Nephron (organoid): ENCODE data around the gene MPP1.

ENCODE experiments used
- H3K27ac Mint-ChIP-seq, 3 experiments: 2 replicates each; pipeline ENCODE4 v1.8.0; 2020; ENCODE audit warnings: mixed read lengths in 3 of 3, mild to moderate bottlenecking in 2 of 3, moderate library complexity in 1 of 3
- H3K27me3 Mint-ChIP-seq: 2 replicates; pipeline ENCODE4 v1.8.0; 2021; ENCODE audit warnings: low read depth, mild to moderate bottlenecking, moderate library complexity, mixed read lengths
- H3K36me3 Mint-ChIP-seq: 2 replicates; pipeline ENCODE4 v1.8.0; 2020; ENCODE audit warnings: low read depth, mixed read lengths
- H3K4me1 Mint-ChIP-seq: 2 replicates; pipeline ENCODE4 v1.8.0; 2020; ENCODE audit warnings: mixed read lengths
- H3K4me3 Mint-ChIP-seq, 3 experiments: 2 replicates each; pipeline ENCODE4 v1.8.0; 2020; ENCODE audit warnings: mild to moderate bottlenecking in 3 of 3, mixed read lengths in 3 of 3, moderate library complexity in 2 of 3
- H3K9me3 Mint-ChIP-seq: 2 replicates; pipeline ENCODE4 v1.8.0; 2020; ENCODE audit warnings: mixed read lengths
- TF ChIP-seq, protein P1 (sequence below), 3 experiments: fragments of 200-600 bp; sonication (generic); IDR thresholded peaks; one replicate each; pipeline ENCODE4 v1.5.0; 2021; ENCODE audit warnings: antibody characterized with exemption in 3 of 3; ENCODE audit not compliant: unreplicated experiment in 3 of 3

MPP1 gene

DNA sequence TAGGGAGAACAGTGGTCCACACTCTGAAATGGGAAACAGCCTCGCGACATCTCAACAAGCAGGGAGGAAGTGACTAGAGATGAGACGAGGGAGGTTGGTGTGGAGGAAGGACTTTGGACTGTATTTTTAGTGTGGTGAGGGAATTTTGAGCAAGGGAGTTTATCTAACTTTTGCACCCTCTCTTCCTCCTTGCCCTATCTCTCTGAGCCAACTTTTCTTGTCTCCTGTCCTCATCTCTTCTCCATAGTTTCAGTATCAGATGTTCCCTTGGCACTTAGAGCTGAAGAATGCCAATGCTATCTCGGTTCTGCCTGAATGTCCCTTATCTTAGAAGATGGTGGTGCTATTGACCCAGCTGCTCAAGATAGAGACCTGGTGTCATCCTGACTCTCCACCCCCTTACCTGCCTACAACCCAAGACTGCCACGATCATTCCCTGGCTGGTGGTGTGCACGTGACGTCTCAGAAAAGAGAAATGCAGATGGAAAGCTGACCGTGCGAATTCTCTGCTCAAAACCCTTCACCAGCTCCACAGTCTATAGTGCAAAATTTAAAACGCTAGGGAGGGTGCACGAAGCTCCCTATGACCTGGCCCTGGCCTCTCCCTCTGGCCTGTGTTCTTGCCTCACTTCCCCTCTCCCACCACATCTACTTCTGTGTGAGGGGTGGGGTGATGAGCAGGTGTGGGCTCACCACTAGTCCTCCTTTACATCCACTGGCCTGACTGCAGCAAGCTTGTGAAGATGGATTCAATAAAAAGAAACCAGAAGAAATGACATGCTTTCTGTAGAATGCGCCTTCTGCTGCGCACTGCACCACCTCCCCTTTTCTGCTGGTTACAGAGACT lies 20.9 kb downstream of the MPP1 start:
- H3K27me3 Mint-ChIP-seq, result no peaks in the 10 kb centered on the region
- no peak overlapping the region for H3K4me3 Mint-ChIP-seq
- peaks cover 12% of the 10 kb centered on the region for H3K9me3 Mint-ChIP-seq
- peaks cover 22% of the 10 kb centered on the region for H3K36me3 Mint-ChIP-seq
- TF ChIP-seq, protein P1, sequence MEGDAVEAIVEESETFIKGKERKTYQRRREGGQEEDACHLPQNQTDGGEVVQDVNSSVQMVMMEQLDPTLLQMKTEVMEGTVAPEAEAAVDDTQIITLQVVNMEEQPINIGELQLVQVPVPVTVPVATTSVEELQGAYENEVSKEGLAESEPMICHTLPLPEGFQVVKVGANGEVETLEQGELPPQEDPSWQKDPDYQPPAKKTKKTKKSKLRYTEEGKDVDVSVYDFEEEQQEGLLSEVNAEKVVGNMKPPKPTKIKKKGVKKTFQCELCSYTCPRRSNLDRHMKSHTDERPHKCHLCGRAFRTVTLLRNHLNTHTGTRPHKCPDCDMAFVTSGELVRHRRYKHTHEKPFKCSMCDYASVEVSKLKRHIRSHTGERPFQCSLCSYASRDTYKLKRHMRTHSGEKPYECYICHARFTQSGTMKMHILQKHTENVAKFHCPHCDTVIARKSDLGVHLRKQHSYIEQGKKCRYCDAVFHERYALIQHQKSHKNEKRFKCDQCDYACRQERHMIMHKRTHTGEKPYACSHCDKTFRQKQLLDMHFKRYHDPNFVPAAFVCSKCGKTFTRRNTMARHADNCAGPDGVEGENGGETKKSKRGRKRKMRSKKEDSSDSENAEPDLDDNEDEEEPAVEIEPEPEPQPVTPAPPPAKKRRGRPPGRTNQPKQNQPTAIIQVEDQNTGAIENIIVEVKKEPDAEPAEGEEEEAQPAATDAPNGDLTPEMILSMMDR (IDR thresholded peaks at IDR 0.05; ENCODE audit: unreplicated experiment in 3 of 3), result no peak
- peaks cover under 1% of the 10 kb centered on the region for H3K4me1 Mint-ChIP-seq
- H3K27ac Mint-ChIP-seq, result no peak overlapping the region

DNA sequence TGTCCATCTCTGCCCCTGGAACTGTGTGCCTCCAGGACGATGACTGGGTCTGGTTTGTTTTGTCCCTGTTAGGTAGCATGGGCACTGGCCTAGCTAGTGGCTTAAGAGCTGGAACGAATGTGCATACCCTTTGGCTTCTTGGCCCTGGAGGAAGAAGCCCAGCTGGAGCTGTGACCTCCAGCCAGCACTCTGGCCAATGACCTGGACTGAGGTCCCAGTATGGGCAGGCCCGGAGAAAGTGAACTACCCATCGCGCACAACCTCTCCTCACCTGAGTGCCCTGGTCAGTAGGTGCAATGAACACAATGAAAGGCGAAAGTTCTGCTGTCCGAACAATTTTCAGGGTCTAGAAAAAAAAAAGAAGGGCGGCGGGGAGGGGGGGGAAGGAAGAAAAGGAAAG lies 24.3 kb downstream of the MPP1 start:
- Mint-ChIP-seq H3K4me1 (peaks cover 5% of the 10 kb centered on the region), H3K27ac (no peak overlapping the region), H3K27me3 (no peaks in the 10 kb centered on the region), H3K4me3 (no peak overlapping the region), H3K36me3 (peaks cover 36% of the 10 kb centered on the region), H3K9me3 (peaks cover 11% of the 10 kb centered on the region)
- TF ChIP-seq, protein P1 (IDR thresholded peaks at IDR 0.05; ENCODE audit: unreplicated experiment in 3 of 3), result no peak

DNA sequence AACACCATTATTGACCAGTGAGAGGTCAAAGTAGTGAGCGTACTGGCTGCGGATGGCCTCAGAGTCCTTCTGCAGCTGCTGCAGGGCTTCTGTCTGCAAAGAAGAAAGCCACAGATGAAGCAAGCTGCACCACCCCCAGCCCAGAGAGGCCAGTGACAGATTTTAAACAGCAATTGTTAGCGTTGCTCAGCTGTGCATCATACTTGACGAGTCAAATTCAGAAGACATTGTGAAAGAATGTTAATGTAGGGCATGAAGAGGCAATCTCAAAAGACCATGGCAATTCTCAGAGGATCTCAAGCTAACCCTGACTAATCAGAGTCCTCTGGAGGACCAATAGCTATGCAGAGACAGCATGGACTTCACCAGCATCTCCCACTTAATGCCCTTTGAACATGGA lies 26.0 kb downstream of the MPP1 start:
- peaks cover 5% of the 10 kb centered on the region for H3K4me1 Mint-ChIP-seq
- H3K27ac Mint-ChIP-seq, result no peak overlapping the region

DNA sequence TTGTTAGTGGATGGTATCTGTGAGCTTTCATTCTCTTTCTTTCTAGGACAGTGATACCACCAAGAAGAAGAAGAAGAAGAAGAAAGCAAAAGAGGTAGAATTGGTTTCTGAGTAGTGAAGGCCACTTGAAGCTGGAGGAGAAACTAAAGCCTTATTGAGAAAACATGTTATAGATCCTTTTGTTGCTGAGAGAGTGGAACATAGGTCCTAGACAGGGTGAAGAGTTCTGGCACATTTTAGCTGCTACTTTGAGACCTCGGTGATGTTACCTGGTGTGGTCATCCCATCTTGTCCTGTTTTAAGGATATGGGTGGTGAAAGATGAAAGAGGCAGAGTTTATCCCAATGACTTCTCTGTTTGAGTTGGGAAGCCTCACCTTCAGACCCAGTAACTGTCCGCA lies 28.5 kb downstream of the MPP1 start:
- H3K27ac Mint-ChIP-seq, result no peak overlapping the region
- peaks cover 9% of the 10 kb centered on the region for H3K9me3 Mint-ChIP-seq
- no peak overlapping the region for H3K4me3 Mint-ChIP-seq
- peaks cover 57% of the 10 kb centered on the region for H3K36me3 Mint-ChIP-seq
- no peaks in the 10 kb centered on the region for H3K27me3 Mint-ChIP-seq
- TF ChIP-seq, protein P1 (IDR thresholded peaks at IDR 0.05; ENCODE audit: unreplicated experiment in 3 of 3), result no peak
- H3K4me1 Mint-ChIP-seq, result peaks cover 5% of the 10 kb centered on the region

More for the DNA sequence above, 26.0 kb downstream of the MPP1 start:
- TF ChIP-seq, protein P1 (IDR thresholded peaks at IDR 0.05; ENCODE audit: unreplicated experiment in 3 of 3), result no peak
- peaks cover 10% of the 10 kb centered on the region for H3K9me3 Mint-ChIP-seq
- H3K36me3 Mint-ChIP-seq, result peaks cover 44% of the 10 kb centered on the region
- no peak overlapping the region for H3K4me3 Mint-ChIP-seq
- no peaks in the 10 kb centered on the region for H3K27me3 Mint-ChIP-seq

DNA sequence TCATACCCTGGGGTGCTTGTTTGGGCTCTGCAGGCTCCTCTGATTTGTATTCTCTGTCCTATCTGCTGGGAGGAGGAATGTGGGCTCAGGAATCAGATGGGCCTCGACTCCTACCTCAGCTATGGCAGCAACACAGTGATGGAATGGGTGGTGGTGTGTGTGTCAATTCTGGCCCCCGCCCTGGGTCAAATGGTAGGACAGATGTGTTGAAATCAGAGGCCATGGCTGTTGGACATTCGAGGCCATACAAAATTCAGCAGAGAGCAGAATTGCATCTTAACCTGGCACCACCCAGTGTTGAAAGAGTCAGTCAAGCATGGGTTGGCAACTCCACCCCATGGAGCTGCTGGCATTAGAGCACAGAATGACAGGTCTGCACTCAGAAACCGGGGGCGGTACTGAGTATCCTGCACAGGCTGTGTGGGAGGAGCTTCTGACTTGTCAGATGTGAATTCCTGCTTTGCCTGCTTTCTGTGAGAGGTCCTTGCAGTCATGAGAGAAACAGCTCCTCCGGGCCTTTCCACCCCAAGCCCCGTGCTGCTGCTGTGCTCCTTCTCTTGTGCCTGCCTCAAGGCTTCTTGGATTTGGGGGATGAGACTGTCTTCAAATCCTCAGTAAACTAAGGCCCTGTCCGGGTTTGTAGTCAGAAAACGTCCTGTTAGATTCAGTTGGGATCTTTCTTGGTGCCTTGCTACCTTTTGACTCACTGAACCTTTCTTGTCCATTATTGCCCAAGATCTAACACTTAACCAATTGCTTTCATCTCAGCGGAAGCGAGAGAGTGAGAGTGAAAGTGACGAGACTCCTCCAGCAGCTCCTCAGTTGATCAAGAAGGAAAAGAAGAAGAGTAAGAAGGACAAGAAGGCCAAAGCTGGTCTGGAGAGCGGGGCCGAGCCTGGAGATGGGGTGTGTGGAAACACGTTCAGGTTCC lies 29.6 kb downstream of the MPP1 start:
- TF ChIP-seq, protein P1 (IDR thresholded peaks at IDR 0.05; ENCODE audit: unreplicated experiment in 3 of 3), result no peak
- no peak overlapping the region for H3K4me3 Mint-ChIP-seq
- no peaks in the 10 kb centered on the region for H3K27me3 Mint-ChIP-seq
- no peak overlapping the region for H3K27ac Mint-ChIP-seq
- peaks cover 64% of the 10 kb centered on the region for H3K36me3 Mint-ChIP-seq
- H3K9me3 Mint-ChIP-seq, result peaks cover 15% of the 10 kb centered on the region
- H3K4me1 Mint-ChIP-seq, result peaks cover 5% of the 10 kb centered on the region
